GM12878 (cell line): ENCODE measurements around the gene SPRY4. TPM values are rescaled to one million over a fixed set of nuclear protein-coding genes. Genes with fewer than 3 reads are reported as not detected.

Experiments used
- CHD1 ChIP-seq: IDR thresholded peaks from 2 replicates; pipeline ENCODE4 v1.6.1; 2012; ENCODE audit warnings: low read depth, low read length, improper control_type of control experiment
- KLF5 ChIP-seq: fragments of 450-650 bp; IDR thresholded peaks from 2 replicates; pipeline ENCODE4 v1.6.1; 2014; ENCODE audit warnings: mild to moderate bottlenecking; ENCODE audit not compliant: partially characterized antibody
- NFYA ChIP-seq: IDR thresholded peaks from 2 replicates; pipeline ENCODE4 v1.6.1; 2011; ENCODE audit warnings: low read depth, mild to moderate bottlenecking, low read length, improper control_type of control experiment, borderline replicate concordance
- NKRF ChIP-seq: fragments of 450-650 bp; conservative IDR thresholded peaks from 2 replicates; pipeline ENCODE4 v1.6.1; 2017; ENCODE audit warnings: mild to moderate bottlenecking, moderate library complexity
- NRF1 ChIP-seq: conservative IDR thresholded peaks from 2 replicates; pipeline ENCODE4 v1.6.1; 2011; ENCODE audit warnings: mild to moderate bottlenecking, low read depth, low read length, improper control_type of control experiment
- RB1 ChIP-seq: fragments of 450-650 bp; formaldehyde crosslinking; IDR thresholded peaks from 2 replicates; pipeline ENCODE4 v1.6.1; 2017; ENCODE audit warnings: mild to moderate bottlenecking, borderline replicate concordance
- RBBP5 ChIP-seq: fragments of 200-600 bp; sonication (generic); conservative IDR thresholded peaks from 2 replicates; pipeline ENCODE4 v1.6.1; 2016
- REST ChIP-seq: IDR thresholded peaks from 2 replicates; pipeline ENCODE4 v1.6.1; 2012; ENCODE audit warnings: mild to moderate bottlenecking, low read depth, low read length
- USF1 ChIP-seq: IDR thresholded peaks from 2 replicates; pipeline ENCODE4 v1.6.1; 2011; ENCODE audit warnings: borderline replicate concordance, low read depth, mild to moderate bottlenecking, moderate library complexity, mixed read lengths, low read length; ENCODE audit not compliant: insufficient read depth; ENCODE audit errors: extremely low read length
- ZNF592 ChIP-seq: fragments of 450-650 bp; IDR thresholded peaks from 2 replicates; pipeline ENCODE4 v1.6.1; 2017; ENCODE audit warnings: mild to moderate bottlenecking, moderate library complexity
- polyA plus RNA-seq, 11 experiments: library from polyadenylated mRNA; depleted of rRNA in 4 of 11; unstranded in 6 of 11; stranded (reverse) in 5 of 11; fragments of >200 nt; fragmentation: Nextera tagmentation in 4 of 11; fragmentation: Illumina TruSeq in 1 of 11; extraction: Ambion mirVana in 4 of 11; extraction: Trizol in 1 of 11; gene quantifications; 1 replicate in 1 of 11; 2 replicates in 10 of 11; pipeline versions ENCODE4 v1.2.1 to v1.2.3, GENCODE V29; 2011 to 2016; ENCODE audit warnings: inconsistent platforms in 2 of 11, missing spikeins in 2 of 11, low read depth in 1 of 11
- total RNA-seq, 4 experiments: library from RNA; depleted of rRNA in 3 of 4; stranded (reverse); fragments of >200 nt in 3 of 4; fragmentation: Illumina TruSeq in 1 of 4; extraction: Trizol in 1 of 4; gene quantifications; 2 replicates each; pipeline versions ENCODE4 v1.2.1 to v1.2.3, GENCODE V29; 2013 to 2021

The SPRY4 gene
- total and polyA plus RNA-seq, 10 of the 15 experiments (the other 5 are each of a cell fraction or from before 2014, with no cell fraction given), result 0.04 to 1.4 (median 0.18) TPM; not detected in 1

GRCh38 chr5:142286111-142286510, 38.7 kb downstream of the SPRY4 start (continued):
- TF ChIP-seq USF1, result no peak
- no peak for TF ChIP-seq NFYA
- TF ChIP-seq KLF5, result no peak
- no peak for TF ChIP-seq ZNF592
- TF ChIP-seq RB1, result no peak
- TF ChIP-seq RBBP5, result no peak
- no peak for TF ChIP-seq NKRF
- no peak for TF ChIP-seq NRF1
- TF ChIP-seq REST, result no peak
- no peak for TF ChIP-seq CHD1
